Astrocyte (in vitro differentiated cells and primary cell): ENCODE results near the gene RGS9. TPM values are rescaled to one million over a fixed set of nuclear protein-coding genes. Genes with fewer than 3 reads are reported as not detected.
"Not testable (repeated sequence)": the region's sequence is repeated elsewhere in the genome, so short reads cannot be mapped to it uniquely, and the experiment has no call there.

Source experiments
- DNase-seq: peaks from one replicate; pipeline ENCODE4 v3.0.0-alpha.2; 2010; ENCODE audit warnings: low read depth
- FAIRE-seq: peaks from 2 replicates; lab custom pipeline; 2011; peaks lifted over from hg19 to GRCh38; lab: Jason Lieb, UNC
- H2AFZ ChIP-seq: 2 replicates; pipeline ENCODE4 v1.6.0; 2012; ENCODE audit warnings: low read depth, low read length, inconsistent platforms
- H3K27ac ChIP-seq: 2 replicates; pipeline ENCODE4 v1.5.1; 2011; ENCODE audit warnings: low read depth, low read length, inconsistent platforms
- H3K27me3 ChIP-seq: 2 replicates; pipeline ENCODE4 v1.6.0; 2011; ENCODE audit warnings: low read length, inconsistent platforms; ENCODE audit not compliant: insufficient read depth
- H3K36me3 ChIP-seq: 2 replicates; pipeline ENCODE4 v1.5.1; 2011; ENCODE audit warnings: low read length, inconsistent platforms; ENCODE audit not compliant: insufficient read depth
- H3K4me1 ChIP-seq: 2 replicates; pipeline ENCODE4 v1.5.1; 2011; ENCODE audit warnings: low read length, inconsistent platforms; ENCODE audit not compliant: insufficient read depth
- H3K4me2 ChIP-seq: 2 replicates; pipeline ENCODE4 v1.6.0; 2012; ENCODE audit warnings: low read length, inconsistent platforms
- H3K4me3 ChIP-seq: 2 replicates; pipeline ENCODE4 v1.5.1; 2011; ENCODE audit warnings: low read depth, mild to moderate bottlenecking, low read length, inconsistent platforms; ENCODE audit not compliant: insufficient read depth
- H3K79me2 ChIP-seq: 2 replicates; pipeline ENCODE4 v1.6.0; 2012; ENCODE audit warnings: mild to moderate bottlenecking, low read length, inconsistent platforms; ENCODE audit not compliant: insufficient read depth
- H3K9ac ChIP-seq: 2 replicates; pipeline ENCODE4 v1.6.0; 2012; ENCODE audit warnings: mild to moderate bottlenecking, low read length, inconsistent platforms
- H3K9me3 ChIP-seq: 2 replicates; pipeline ENCODE4 v1.5.1; 2012; ENCODE audit warnings: low read depth, mild to moderate bottlenecking, low read length, inconsistent platforms; ENCODE audit not compliant: insufficient read depth
- H4K20me1 ChIP-seq: 2 replicates; pipeline ENCODE4 v1.6.0; 2012; ENCODE audit warnings: low read length, inconsistent platforms; ENCODE audit not compliant: insufficient read depth
- H3K27ac Mint-ChIP-seq: one replicate; pipeline ENCODE4 v1.8.0; 2021; ENCODE audit warnings: mild to moderate bottlenecking, mixed read lengths; ENCODE audit not compliant: unreplicated experiment
- H3K27me3 Mint-ChIP-seq: one replicate; pipeline ENCODE4 v1.8.0; 2021; ENCODE audit warnings: low read depth, mixed read lengths; ENCODE audit not compliant: unreplicated experiment
- H3K36me3 Mint-ChIP-seq: one replicate; pipeline ENCODE4 v1.8.0; 2021; ENCODE audit warnings: low read depth, mixed read lengths; ENCODE audit not compliant: unreplicated experiment
- H3K4me1 Mint-ChIP-seq: one replicate; pipeline ENCODE4 v1.8.0; 2021; ENCODE audit warnings: low read depth, mixed read lengths; ENCODE audit not compliant: unreplicated experiment
- H3K4me3 Mint-ChIP-seq: one replicate; pipeline ENCODE4 v1.8.0; 2021; ENCODE audit warnings: mild to moderate bottlenecking, moderate library complexity, mixed read lengths; ENCODE audit not compliant: unreplicated experiment
- H3K9me3 Mint-ChIP-seq: one replicate; pipeline ENCODE4 v1.8.0; 2021; ENCODE audit warnings: mild to moderate bottlenecking, mixed read lengths; ENCODE audit not compliant: unreplicated experiment
- CTCF ChIP-seq: IDR thresholded peaks from 2 replicates; pipeline ENCODE4 v1.5.1; 2011; ENCODE audit warnings: low read depth, mild to moderate bottlenecking, inconsistent platforms, low read length, moderate library complexity; ENCODE audit not compliant: insufficient read depth
- EZH2 ChIP-seq: IDR thresholded peaks from 2 replicates; pipeline ENCODE4 v1.6.1; 2012; ENCODE audit warnings: mild to moderate bottlenecking, low read length, inconsistent platforms; ENCODE audit not compliant: insufficient read depth
- total RNA-seq: library from RNA; stranded (reverse); gene quantifications from 2 replicates; pipeline ENCODE4 v1.2.1, GENCODE V29; 2021

Gene RGS9
- total RNA-seq, 1 donor from 2014 or later = 9.4 TPM

DNA sequence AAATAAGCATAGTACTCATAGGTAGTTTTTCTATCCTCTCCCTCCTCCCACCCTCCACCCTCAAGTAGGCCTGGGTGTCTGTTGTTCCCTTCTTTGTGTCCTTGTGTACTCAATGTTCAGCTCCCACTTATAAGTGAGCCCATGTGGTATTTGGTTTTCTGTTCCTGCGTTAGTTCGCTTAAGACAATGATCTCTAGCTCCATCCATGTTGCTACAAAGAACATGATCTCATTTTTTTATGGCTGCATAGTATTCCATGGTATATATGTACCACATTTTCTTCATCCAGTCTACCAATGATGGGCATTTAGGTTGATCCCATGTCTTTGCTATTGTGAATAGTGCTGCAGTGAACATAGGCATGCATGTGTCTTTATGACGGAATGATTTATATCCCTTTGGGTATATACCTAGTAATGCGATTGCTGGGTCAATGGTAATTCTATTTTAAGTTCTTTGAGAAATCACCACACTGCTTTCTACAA is 43.6 kb downstream of the RGS9 start:
- not testable (repeated sequence) for H3K79me2 ChIP-seq, H3K27me3 Mint-ChIP-seq, H3K4me3 ChIP-seq, H2AFZ ChIP-seq, H3K9ac ChIP-seq, DNase-seq, FAIRE-seq, H3K9me3 Mint-ChIP-seq, H3K4me3 Mint-ChIP-seq, H3K36me3 ChIP-seq, H3K4me2 ChIP-seq, H4K20me1 ChIP-seq, H3K9me3 ChIP-seq, H3K36me3 Mint-ChIP-seq, H3K27ac ChIP-seq, H3K27me3 ChIP-seq
- Mint-ChIP-seq H3K4me1 (peaks cover 53% of the 10 kb centered on the region), H3K27ac (peak overlapping the region; percentile 26)
- H3K4me1 ChIP-seq = peaks cover 16% of the 10 kb centered on the region

- H3K27ac Mint-ChIP-seq = no peak overlapping the region
- no peak overlapping the region for H3K4me3 Mint-ChIP-seq
- Histone ChIP-seq H3K4me2 (no peak overlapping the region), H3K27me3 (no peaks in the 10 kb centered on the region), H3K4me3 (no peak overlapping the region), H3K4me1 (peaks cover 16% of the 10 kb centered on the region), H3K36me3 (no peaks in the 10 kb centered on the region), H3K9ac (no peak overlapping the region), H2AFZ (no peak overlapping the region), H3K9me3 (no peaks in the 10 kb centered on the region), H3K27ac (no peak overlapping the region), H3K79me2 (no peaks in the 10 kb centered on the region), H4K20me1 (no peaks in the 10 kb centered on the region)
- peaks cover 4% of the 10 kb centered on the region for H3K36me3 Mint-ChIP-seq
- no peaks in the 10 kb centered on the region for H3K9me3 Mint-ChIP-seq
- peaks cover 53% of the 10 kb centered on the region for H3K4me1 Mint-ChIP-seq
- no peak for FAIRE-seq
- DNase-seq = no peak
- no peaks in the 10 kb centered on the region for H3K27me3 Mint-ChIP-seq
- TF ChIP-seq CTCF (no peak), EZH2 (no peak)
Measured at GRCh38 chr17:65181237-65182061, 44.3 kb downstream of the RGS9 start.

- peaks cover 16% of the 10 kb centered on the region for H3K4me1 ChIP-seq
- FAIRE-seq (no peak), DNase-seq (no peak)
- no peaks in the 10 kb centered on the region for H3K9me3 ChIP-seq
- Mint-ChIP-seq H3K9me3 (peaks cover 2% of the 10 kb centered on the region), H3K4me1 (peaks cover 53% of the 10 kb centered on the region), H3K27me3 (no peaks in the 10 kb centered on the region), H3K27ac (no peak overlapping the region), H3K4me3 (no peak overlapping the region), H3K36me3 (peaks cover 6% of the 10 kb centered on the region)
- H3K27ac ChIP-seq = no peak overlapping the region
- no peak overlapping the region for H3K9ac ChIP-seq
- no peaks in the 10 kb centered on the region for H3K27me3 ChIP-seq
- no peak overlapping the region for H2AFZ ChIP-seq
- no peaks in the 10 kb centered on the region for H3K79me2 ChIP-seq
- H3K36me3 ChIP-seq = no peaks in the 10 kb centered on the region
- H3K4me2 ChIP-seq = no peak overlapping the region
- H4K20me1 ChIP-seq = no peaks in the 10 kb centered on the region
- no peak for TF ChIP-seq EZH2
- TF ChIP-seq CTCF = no peak
- H3K4me3 ChIP-seq = no peak overlapping the region
Measured at GRCh38 chr17:65182233-65182632, 45.1 kb downstream of the RGS9 start.
